ENCODE measurements around the gene TAOK2.

GRCh38 chr16:29959293-29959692, 14.4 kb upstream of the TAOK2 start:
- TF ChIP-seq POLR2A (IDR thresholded peaks at IDR 0.05) (no peak), CTCF (IDR thresholded peaks at IDR 0.05 in 4 of 5, conservative IDR thresholded peaks at IDR 0.05 in 1 of 5) (no peak)

Measured in gastrocnemius medialis (tissue), 4 donors.